GM18499 (cell line): ENCODE measurements around the gene HS1BP3.

Experiments
- ATAC-seq: cut with Tn5 transposase; IDR thresholded peaks from one replicate; pipeline ENCODE4 v1.9.1; 2021; ENCODE audit warnings: moderate number of reproducible peaks; ENCODE audit not compliant: insufficient read depth, unreplicated experiment

The HS1BP3 gene

GRCh38 chr2:20620696-20621365 is 30.1 kb downstream of the HS1BP3 start:
- no peak for ATAC-seq

DNA sequence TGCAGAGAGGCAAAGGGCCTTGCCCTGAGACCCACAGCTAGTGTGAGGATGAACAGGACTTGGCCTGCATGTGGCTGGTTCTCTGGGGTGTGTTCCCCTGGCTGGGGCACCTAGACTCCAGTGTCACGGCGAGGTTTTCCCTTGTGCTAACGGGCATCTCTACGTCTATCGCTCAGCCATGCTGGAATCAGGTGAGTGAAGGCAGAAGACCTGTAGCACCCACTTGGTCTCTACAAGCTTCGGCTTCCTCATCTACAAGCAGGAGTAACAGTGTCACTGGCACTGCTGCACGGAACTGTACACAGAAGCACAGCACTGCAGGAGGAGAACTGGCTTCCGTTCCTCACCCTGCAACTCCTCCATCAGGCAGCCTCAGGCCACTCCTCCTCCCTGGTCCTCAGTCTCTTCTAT is 30.6 kb downstream of the HS1BP3 start:
- ATAC-seq = no peak

- ATAC-seq = no peak
These were observed 31.3 kb downstream of the HS1BP3 start for GRCh38 chr2:20619624-20620024.

GRCh38 chr2:20618886-20619521 is 31.9 kb downstream of the HS1BP3 start:
- no peak for ATAC-seq

DNA sequence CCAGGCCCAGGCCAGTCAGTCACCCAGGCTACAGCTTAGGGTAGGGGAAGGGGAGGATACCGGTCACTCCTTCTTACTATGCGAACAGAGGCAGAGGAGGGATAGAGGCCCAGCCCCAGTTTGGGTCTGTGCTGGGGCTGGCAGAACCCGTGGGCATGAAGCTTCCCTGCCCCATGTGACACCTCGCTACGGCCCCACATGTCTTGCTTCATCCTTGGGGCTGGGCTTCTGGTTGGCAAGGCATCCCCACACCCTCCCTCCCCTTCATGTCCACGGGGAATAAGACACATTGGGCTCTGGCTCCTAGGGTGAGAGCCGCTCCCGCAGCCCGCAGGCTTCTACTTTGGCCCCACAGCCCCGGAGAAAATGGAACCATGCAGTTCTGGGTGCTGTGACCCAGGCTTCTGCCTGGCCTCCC is 32.4 kb downstream of the HS1BP3 start:
- ATAC-seq = no peak

GRCh38 chr2:20617892-20618467 is 32.9 kb downstream of the HS1BP3 start:
- no peak for ATAC-seq

DNA sequence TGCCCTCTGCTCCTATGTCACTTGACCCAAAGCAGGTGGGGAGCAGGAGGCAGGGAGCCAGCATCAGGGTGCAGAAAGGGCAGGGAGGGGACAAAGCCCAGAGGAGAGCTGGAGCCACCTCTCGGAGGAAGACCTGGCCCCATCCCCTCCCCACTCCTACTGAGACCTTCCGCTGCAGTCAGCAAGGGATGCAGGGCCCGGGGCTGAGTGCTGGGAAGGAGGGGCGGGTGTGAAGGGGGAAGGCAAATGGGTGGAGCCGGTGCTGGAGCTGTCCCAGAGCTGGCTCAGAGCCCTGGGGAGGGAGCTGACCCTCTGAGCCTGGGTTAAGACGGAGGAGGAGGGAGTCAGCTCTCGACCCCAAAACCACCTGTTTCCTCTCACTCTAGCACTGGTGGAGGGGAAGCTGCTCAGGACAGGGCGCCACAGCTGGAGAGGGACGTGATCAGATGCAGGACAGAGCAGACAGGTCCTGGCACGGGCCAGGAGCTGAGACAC is 33.8 kb downstream of the HS1BP3 start:
- ATAC-seq = no peak

- ATAC-seq = no peak
These were observed 34.5 kb downstream of the HS1BP3 start for GRCh38 chr2:20616341-20616871.

- ATAC-seq = no peak
These were observed 35.2 kb downstream of the HS1BP3 start for GRCh38 chr2:20615466-20616241.

- no peak for ATAC-seq
These were observed 35.8 kb downstream of the HS1BP3 start for GRCh38 chr2:20615068-20615465.

GRCh38 chr2:20614201-20615067 is 36.5 kb downstream of the HS1BP3 start:
- ATAC-seq = no peak

GRCh38 chr2:20612925-20613916 is 37.7 kb downstream of the HS1BP3 start:
- no peak for ATAC-seq

DNA sequence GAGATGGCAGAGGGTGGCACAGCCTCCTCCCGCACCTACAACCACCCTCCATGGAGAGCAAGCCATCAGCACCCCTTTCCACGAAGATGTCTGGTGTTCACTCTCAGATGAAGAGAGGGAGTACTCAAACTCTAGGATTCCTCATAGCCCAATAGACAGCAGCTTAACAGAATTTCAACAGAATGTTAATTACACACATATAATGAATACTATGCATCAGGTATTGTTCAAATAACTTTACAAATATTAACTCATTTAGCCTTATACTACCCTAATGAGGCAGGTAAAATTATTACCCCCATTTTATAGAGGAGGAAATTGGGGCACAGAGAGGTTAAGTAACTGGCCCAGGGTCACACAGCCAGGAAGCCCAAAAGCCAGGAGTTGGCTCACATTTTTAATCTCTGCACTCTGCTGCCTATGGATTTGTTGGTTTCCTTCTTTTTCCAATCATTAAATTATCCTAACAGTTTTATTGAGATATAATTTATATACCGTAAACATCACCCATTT is 39.0 kb downstream of the HS1BP3 start:
- ATAC-seq = no peak

GRCh38 chr2:20611077-20611843 is 39.6 kb downstream of the HS1BP3 start:
- no peak for ATAC-seq

DNA sequence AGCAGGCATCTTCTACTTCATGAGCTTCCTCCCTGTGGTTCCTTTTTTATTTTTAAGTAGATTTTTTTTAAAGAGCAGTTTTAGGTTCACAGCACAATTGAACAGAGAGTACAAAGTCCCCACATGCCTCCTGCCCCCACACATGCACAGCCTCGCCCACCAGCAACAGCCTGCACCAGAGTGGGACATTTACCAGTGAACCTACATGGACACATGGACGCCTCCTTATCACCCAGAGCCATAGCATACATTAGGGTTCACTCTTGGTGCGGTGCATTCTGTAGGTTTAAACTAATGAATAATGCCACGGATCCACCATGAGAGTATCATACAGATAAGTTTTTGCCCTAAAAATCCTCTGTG is 40.9 kb downstream of the HS1BP3 start:
- ATAC-seq = no peak

DNA sequence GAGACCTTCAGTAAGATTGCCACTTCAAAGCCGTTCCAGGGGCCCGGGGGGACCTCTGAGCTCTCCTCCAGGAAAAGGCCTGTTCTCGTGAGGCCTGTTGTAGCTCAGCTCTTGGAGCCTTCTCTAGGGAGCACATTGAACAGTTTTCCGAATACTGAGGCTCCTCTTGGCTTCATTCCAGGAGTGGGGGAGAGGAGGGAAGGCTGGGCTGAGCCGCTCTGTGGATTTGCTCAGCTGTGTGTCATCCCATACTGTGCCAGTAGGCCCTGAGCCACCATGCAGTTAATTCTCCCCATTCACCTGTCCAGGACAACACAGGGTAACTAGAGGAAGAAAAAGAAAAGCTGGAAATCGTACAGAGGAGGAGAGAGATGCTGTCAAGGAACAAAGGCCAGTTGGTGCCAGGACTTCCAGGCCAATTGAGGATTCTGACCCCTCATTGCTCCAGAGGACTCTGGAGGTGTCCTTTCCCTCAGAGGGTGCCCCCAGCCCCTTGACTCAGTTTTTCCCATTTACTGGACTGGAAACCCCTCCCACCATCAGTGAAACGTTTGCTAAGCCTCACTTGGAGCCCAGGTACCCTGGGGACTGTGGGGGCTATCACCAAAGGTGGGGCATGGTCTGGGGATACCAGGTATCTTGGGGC is 41.4 kb downstream of the HS1BP3 start:
- no peak for ATAC-seq

DNA sequence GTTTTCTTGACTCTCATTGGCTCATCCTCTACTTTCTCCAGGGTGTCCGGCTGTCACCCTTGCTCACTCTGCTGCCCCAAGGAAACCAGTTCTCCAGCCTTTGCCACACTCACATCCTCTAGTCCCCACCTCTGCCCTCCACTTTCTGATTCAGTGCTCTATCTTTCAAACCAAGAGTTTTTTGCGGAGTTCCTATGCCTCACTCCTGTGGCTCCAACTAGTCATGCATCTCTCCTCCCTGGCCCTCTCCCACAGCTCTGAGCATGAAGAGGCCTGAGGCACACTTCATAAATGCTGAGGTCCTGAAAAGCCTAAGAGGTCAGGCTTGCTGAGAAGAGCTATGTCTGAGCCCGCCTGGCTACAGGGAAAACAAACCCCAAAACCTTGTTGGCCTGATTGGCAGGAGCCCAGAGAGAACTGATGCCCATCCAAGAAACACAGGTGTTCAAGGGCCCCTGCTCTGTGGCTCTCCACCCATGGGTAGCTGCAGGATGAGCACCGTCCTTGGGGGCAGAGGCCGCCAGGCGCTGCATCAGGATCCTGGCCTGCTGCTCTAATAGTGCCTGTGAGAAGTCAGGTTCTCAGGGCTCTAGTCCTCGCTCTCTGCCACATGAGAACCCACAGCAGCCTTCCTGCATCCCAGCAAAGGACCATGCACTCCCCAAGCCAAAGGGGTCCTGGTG is 42.1 kb downstream of the HS1BP3 start:
- no peak for ATAC-seq
